ENCODE results near the gene ASPSCR1. TPM values are rescaled to one million over a fixed set of nuclear protein-coding genes. Genes with fewer than 3 reads are reported as not detected.
A peak's percentile ranks its signal among the peaks of the same experiment; 100 is the strongest.

Gene ASPSCR1
- total RNA-seq, 2 donors from 2014 or later: 16.9 to 24.4 TPM

DNA sequence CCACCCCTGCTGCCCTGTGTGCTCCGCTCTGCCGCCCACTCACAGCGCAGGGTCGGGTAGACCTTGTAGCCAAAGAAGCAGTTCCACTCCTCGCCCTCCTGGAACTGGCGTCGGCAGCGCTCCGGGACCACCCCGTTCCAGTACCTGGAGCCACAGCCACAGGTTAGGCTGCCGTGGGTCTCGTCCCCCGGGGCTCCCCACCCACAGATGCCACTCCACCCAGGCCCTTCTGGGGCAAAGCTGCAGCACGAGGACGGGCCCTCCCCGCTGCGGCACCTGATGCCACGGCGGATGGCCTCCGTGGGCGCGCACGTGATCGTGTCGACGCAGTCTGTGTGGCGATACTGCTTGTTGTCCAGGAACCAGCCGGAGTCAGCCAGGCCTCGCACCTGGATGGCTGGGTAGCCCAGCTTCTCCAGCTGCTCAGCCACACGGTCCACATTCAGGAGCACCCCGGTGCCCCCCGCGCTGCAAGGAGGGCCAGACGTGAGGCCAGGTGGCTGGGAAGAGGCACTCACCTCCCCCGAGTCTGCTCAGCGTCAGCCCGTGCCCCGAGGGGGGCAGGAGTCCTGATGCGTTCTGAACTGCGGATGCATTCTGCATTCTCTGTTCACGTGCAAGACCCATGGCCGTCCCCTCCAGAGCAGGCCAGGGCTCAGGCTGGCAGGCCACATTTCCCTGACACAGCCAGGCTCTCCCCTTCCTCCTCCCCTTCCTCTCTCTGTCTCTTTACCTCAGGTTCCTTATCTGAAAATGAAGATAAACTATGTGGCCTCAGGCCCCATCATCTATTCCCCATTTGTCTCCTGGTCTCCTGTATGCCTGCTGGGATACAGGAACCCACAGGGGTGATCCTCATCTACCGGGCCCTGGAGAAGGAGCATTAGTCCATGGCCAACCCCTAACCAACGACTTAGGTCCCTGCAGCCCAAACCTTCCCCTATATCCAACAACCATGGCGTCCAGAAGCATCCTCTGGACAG lies 20.5 kb upstream of the ASPSCR1 start:
- no peak for DNase-seq
- ATAC-seq: no peak
- intact Hi-C loops (cut with DNase I): loop anchor here (5.0 to 10.0 kb wide), 2 partner anchors 55 to 198 kb away; no protein-coding TSS in a partner anchor

DNA sequence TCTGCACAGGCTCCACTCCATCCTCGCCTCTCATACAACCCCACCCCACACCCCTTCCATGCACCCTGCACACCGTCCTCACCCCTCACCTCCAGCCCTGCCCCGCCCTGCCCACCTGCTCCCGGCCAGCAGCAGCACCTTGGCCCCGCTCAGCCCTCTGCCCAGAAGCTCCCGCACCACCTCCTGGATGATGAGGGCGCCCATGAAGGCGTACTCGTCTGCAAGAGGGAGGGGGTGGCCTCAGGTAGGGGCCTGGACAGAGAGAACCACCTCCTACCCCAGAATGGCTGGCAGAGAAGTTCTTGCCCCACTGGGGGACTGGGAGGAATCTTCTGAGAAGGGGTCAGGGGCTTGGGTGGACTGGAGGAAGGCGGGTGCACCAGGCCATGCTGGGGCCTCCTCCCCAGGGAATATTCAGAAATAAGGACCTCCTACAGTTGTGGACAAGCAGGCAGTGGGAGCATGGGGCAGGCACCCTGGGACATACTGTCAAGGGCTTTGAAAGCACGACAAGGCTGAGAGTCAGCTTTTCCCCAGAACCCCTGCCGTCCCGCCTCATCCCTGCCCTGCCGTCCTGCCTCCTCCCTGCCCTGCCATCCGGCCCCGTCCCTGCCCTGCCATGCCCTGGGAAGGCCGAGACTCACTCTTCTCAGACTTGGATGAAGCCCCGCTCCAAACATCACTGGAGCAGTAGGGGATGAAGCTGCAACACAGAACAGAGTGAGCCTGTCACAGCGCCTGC lies 19.6 kb upstream of the ASPSCR1 start:
- intact Hi-C loops (cut with DNase I): loop anchor here (5.0 to 10.0 kb wide), 2 partner anchors 54 to 197 kb away; no protein-coding TSS in a partner anchor
- ATAC-seq (no peak), DNase-seq (no peak)

DNA sequence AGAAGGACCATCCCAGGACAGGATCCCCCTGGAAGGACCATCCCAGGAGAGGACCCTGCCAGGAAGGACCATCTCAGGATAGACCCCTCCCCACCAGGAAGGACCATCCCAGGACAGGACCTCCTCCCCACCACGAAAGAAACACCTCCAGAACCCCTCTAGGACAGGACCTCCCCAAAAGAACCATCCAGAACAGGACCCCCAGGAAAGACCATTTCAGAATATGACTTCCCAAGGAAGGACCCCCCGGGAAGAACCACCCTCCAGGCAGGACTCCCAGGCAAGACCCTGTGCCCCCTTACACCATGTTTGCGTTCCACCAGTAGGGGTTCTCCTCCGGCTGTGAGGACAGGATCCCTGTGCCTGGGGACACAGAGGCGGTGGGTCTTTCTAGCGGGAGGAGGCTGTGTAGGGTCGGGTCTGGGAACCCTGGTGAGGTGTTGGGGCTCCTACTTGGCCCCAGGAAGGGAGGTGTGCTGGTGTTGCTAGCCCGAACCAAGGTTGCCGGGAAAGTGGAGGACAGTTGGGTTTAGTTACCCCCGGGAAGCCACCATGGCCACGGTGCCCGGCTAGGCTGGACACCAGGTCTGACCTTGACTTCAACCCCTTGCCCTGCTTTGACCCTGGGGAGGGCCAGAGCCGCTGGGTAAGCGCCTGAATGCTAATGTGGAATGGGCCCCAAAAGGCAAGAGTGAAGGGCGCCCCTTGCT lies 18.6 kb upstream of the ASPSCR1 start:
- intact Hi-C loops (cut with DNase I): loop anchor here (1.0 to 10.0 kb wide), 3 partner anchors 54 to 196 kb away; no protein-coding TSS in a partner anchor
- no peak for DNase-seq
- ATAC-seq: no peak

DNA sequence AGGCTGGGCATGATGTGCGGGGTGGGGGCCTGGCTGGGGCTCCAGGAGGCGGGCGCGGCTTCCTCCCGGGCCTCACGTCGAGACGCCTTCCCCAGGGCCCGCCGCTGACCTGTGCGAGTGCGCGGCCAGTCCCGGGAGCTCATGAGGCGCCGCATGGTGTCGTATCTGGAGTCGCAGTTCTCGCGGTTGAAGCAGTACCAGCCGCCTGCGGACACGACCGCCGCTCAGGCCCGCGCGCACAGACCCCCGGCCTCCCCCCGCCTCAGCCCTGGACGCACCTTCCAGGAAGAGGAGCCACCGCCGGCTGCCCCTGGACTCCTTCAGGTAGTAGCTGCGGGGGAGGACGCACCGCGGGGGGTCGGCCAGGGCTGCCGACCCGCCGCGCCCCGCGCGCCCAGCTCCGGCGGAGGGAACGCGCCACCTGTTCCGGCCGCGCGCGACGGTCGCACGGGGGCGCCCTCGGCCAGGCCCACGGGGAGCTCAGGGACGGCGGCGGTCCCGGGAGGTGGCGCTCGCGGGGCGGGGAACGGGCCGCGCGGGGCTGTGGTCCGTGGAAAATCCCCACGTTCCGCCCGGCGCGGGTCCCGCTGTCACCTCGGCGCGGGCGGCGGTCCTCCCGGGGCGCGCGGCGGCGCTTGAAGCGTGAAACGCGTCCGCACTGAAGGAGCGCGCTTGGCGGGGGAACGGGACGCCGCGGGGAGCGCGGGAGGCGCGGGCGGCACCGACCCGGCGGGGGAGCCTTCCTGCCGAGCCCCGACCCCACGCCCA lies 17.9 kb upstream of the ASPSCR1 start:
- peak; percentile 87 to 95 for ATAC-seq
- DNase-seq: peak; percentile 74
- intact Hi-C loops (cut with DNase I): loop anchor here (1.0 to 10.0 kb wide), 4 partner anchors 53 to 195 kb away; partner anchors contain the start of genes CENPX (in 1 of the 2) and LRRC45 (in 1 of the 2)

DNA sequence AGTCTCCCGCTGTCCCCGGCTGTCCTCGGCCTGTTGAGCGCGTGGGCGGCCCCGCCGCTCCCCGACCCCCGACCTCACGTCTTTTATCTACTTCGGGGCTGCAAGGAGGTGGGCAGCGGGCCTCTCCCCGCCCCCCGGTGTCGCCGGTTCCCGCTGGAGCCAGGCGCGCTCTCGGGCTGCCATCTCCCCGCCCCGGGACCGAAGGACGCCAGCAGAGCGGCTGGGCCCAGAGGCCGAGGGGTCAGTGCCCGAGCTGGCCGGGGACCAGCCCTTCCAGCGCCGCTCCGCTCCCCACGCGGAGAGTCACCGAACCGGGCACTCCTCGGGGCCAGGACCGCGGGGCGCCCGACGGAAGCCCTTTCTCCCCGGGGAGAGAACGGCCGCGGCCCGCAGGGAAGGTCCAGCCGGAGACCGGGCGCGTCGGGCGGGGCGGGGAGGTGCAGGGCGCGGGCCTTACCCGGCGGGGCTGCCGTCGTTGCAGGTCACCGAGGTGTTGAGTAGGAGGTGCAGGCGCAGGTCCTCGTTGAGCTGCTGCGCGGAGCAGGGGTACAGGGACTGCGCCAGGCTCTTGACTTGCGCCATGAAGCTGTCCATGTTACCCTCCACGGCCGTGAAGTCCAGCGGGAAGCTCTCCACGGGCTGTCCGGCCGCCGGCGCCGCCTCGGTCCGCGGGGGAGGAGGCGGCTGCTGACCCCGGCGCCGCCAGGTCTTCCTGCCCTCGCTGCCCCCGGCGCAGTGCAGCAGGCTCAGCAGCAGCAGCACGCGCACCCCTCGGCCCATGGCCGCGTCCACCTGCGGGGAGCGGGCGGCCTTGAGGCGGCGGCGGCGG lies 17.1 kb upstream of the ASPSCR1 start:
- ATAC-seq (peak in 1 of 2 donors; percentile 4), DNase-seq (no peak)
- intact Hi-C loops (cut with DNase I): loop anchor here in 1 of 2 donors (5.0 to 10.0 kb wide), 2 partner anchors 62 to 194 kb away; partner anchors contain the start of genes CENPX and LRRC45

DNA sequence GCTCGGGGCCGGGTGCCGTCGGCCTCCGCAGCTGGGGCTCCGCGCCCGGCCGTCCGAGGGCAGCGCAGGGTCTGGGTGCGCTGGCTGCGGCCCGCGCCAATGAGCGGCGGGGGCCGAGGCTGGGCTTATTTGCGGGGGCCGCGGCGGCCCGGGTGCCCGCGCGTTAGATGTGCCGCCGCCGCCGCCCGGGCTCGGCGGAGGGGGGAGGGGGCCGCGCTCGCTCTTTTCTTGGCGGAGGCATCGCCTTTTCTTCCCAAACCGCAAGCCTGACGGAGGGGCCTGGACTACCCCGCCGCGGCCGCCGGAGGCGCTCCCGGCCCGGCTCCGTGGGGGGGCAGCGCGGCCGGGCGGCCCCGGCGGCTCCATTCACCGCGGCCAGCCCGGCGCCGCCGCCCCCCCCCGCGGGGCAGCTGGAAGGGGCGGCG lies 16.3 kb upstream of the ASPSCR1 start, which contains the start of gene NOTUM:
NOTUM (minus strand) TSS at position 101 of the 425 bp plus-strand sequence. CDS start 278 bp downstream, outside the sequence.
- peak in 1 of 2 donors; percentile 25 for ATAC-seq
- no peak for DNase-seq
- intact Hi-C loops (cut with DNase I): loop anchor here in 1 of 2 donors (5.0 to 10.0 kb wide), 2 partner anchors 61 to 194 kb away; partner anchors contain the start of genes CENPX and LRRC45

DNA sequence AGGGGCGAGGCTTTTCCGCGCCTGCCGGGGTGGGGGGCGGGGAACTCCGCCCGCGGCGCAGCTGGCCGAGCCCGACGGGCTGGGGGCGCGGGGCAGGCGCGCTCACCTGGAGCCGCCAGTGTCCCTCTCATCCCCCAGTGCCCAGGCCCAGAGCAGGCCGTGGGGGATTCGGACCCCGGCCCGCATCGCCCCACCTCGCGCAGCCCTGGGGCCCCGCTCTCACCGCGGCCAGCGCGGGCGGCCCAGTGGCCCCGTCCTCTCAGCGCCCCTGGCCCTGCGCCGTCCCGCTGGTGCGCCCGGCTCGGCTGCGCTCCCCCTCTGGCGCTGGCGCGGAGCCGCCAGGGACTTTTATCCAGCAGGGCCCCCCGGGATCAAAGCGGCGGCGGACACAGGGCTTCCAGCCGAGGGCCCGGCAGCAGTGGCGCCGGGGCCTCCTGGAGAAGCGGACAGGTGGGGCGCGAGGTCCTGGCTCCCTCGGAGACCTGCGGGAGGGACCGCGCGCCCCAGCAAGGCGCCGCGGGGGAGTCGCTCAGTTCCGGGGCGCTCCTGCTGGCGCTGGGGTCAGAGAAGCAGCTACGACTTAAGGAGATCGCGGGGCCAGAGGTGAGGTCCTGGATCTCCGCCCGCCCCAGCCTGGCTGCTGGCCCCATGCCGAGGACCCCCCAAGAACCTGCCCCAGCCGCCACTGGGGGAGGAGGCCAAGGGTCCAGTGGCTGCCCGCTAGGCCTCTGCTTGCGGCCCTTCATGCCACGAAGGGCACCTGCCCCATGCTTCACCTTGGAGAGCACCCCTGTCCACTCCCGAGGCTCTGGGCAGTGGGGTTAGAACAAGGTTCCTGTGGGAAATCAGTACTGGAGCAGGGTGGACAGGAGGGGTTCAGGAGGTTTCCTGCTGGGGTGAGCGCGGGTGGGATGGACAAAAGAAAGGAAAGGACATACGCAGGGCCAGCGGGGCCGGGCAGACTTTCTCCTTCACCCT lies 15.6 kb upstream of the ASPSCR1 start:
- ATAC-seq: no peak
- intact Hi-C loops (cut with DNase I): loop anchor here in 1 of 2 donors (5.0 to 10.0 kb wide), 2 partner anchors 60 to 193 kb away; partner anchors contain the start of genes CENPX and LRRC45
- DNase-seq: no peak

DNA sequence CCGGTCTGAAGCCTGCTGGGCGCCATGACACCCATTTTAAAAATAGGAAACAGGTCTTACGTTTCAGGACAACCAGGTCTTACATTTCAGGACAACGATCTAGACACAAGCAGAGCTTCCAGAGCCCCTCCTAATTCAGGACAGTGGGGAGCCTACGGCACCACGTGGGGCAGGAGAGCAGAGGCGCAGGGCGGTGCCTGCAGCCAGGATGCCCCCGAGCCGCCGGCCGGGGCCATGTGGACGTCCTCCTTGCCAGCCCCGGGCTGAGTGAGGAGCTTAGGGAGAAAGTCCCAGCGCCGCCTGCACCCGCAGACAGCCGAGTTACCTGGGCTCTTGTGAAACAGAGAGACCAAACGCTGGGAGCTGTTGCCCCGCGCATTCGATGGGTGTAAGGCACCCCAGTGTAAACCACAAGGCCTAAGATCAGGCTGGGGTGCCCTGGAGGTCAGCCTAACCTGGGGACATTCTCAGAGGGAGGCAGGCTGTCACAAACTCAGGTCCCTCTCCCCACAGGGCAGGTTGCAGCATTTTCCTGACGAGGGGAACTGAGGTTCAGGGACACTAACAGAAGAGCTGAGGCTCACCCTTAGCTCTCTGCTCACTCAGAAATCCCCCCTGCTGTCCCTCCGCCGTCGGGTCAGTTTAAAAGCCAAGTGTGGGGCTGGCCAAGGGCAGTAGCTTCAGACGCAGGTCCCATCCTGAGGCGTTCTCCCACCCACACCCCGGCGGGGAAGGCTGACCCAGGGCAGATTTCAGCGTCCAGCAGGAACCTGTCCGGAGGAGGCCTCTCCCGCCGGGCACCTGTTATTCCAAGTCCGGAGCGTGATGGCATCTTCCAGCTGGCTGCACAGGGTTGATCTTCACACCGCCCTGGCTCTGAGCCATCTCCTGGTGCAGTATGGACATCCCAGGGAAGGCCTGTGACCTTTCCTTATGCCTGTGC lies 14.7 kb upstream of the ASPSCR1 start:
- no peak for DNase-seq
- intact Hi-C loops (cut with DNase I): loop anchor here in 1 of 2 donors (5.0 to 10.0 kb wide), 2 partner anchors 60 to 192 kb away; partner anchors contain the start of genes CENPX and LRRC45
- no peak for ATAC-seq

DNA sequence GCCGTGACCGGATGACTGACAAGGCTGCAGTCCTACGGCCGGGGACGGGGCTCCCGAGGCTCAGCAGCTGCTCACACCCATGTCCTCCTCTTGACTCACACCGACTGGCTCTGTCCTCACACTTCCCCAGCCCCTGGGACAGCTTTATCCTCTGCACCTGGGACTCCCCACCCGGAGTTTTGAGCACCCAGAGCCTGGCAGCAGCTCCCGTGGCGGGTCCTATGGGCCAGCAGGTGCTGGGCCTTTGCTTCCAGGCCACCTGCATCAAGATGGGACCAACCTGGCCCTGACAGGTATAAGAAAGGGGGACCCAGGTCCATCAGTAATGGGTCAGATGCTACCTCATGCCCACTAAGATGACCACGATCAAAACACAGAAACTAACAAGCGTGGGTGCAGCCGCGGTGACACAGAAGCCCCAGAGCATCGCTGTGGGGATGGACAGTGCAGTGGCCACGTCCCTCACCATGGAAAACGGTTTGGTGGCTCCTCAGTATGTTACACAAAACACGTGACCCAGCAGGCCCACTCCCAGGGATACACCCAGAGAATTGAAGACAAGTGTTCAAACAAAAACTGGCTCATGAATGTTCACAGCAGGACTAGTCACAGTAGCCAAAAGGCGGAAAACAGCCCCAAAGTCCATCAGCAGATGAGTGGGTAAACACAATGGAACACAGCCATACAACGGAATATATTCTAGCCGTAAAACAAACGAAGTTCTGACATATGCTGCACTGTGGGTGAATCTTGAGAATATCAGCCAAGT lies 13.2 kb upstream of the ASPSCR1 start:
- intact Hi-C loops (cut with DNase I): loop anchor here in 1 of 2 donors (5.0 to 10.0 kb wide), 2 partner anchors 58 to 191 kb away; partner anchors contain the start of genes CENPX and LRRC45
- DNase-seq: no peak
- ATAC-seq: no peak

DNA sequence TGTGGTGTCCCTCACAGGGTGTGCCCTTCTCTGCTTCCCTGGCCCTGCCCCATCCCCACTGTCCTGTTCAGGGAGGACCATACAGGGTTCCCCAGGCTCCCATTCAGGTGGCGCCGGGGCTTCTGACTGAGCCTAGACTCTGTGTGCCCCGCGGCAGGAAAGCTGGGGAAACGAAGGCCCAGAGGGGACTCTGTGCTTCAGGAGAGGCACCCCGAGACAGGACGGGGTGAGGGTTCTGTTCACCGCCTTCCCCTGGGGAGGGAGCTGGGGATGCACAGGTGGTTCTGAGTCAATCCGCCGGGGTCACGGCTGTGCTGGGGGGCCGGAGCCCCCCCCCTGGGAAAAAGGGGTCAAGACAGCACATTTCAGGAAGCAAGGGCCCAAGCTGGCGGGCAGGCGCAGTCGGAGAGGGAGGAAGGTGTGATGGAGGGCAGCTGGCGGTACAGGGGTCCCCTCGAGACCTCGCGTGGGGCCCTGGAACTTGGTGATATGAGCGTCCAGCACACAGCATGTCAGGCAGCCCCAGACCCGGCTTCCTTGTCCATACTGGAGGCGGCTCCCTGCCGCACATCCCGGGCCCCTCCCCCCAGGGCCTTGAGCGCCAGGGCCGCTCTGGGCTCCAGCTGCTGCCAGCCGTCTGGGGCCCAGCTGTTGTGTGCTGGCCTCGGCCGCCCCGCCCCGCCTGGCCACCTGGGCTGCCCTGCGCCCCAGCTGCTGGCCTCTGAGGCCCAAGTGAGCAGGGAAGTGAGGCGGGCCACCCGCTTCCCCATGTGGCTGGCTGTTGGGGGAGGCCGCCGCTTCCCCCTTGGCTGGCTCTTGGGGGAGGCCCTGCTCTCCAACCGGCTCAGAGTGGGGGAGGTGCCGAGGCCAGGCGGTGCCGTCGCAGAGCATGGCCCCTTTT lies 10.8 kb upstream of the ASPSCR1 start:
- DNase-seq (peak; percentile 65), ATAC-seq (peak; percentile 67 to 86)
- intact Hi-C loops (cut with DNase I): loop anchor here in 1 of 2 donors (10.0 kb wide), 1 partner anchor 188 kb away; no protein-coding TSS in a partner anchor

DNA sequence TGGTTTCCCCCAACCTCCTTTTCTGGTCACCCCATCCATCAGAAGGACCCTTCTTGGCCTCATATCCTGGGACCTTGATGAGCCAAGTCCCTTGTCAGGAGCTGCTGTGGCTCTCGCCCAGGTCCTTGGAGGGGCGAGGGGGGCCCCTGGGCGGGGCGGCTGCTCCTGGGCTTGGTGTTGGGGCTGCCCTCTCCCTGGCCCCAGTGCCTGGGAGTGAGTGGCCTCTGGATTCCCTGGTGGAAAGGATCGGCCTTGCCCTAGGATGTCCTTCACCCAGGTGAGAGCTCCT lies 10.2 kb upstream of the ASPSCR1 start:
- intact Hi-C loops (cut with DNase I): loop anchor here in 1 of 2 donors (10.0 kb wide), 1 partner anchor 188 kb away; no protein-coding TSS in a partner anchor
- ATAC-seq (peak in 1 of 2 donors; percentile 12), DNase-seq (no peak)

DNA sequence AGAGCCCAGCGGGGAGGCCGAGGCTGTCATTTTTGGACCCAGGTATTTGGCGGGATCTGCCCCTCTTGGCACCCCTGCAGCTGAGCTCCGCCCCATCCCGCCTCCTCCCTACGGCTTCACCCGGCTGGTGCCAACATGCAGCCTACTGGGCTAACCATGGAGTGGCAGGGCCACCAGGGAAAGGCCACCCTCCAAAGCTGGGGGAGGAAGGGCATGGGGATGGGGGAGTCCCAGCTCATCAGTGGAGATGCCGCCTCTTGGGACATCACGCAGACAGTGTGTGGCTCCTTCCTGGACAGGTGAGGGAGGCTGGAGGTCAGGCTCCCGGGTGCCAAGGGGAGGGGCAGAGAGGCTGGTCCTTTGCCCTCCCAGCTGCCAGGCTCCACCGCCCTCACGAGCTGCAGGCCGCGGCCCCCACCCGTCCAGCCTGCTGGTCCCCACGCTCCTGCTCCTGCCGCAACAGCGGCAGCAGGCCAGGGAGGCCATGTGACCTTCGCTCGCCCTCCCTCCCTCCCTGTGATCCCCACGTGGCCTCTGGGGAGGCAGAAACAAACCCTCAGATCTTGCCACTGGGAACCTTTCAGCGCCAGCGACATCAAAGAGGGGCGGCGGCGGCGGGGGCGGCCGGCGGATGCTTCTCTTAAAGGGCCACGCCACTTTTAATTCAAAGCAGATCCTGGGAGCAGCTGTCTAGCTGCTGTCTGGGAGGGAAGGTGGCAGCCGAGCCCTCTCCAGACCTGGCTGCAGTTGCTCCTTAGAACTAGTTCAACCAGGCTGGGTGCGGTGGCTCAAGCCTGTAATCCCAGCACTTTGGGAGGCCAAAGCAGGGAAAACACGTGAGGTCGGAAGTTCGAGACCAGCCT lies 9.7 kb upstream of the ASPSCR1 start:
- DNase-seq: peak; percentile 77
- peak; percentile 83 to 85 for ATAC-seq
- intact Hi-C loops (cut with DNase I): loop anchor here in 1 of 2 donors (10.0 kb wide), 1 partner anchor 187 kb away; no protein-coding TSS in a partner anchor
